Cortex of kidney (tissue), 1 donor: ENCODE results near the gene FAM228B.
"Not testable (repeated sequence)": the region's sequence is repeated elsewhere in the genome, so short reads cannot be mapped to it uniquely, and the experiment has no call there.

ENCODE experiments used
- DNase-seq: peaks from one replicate; lab custom pipeline; 2025; lab: John Stamatoyannopoulos, UW

FAM228B gene

DNA sequence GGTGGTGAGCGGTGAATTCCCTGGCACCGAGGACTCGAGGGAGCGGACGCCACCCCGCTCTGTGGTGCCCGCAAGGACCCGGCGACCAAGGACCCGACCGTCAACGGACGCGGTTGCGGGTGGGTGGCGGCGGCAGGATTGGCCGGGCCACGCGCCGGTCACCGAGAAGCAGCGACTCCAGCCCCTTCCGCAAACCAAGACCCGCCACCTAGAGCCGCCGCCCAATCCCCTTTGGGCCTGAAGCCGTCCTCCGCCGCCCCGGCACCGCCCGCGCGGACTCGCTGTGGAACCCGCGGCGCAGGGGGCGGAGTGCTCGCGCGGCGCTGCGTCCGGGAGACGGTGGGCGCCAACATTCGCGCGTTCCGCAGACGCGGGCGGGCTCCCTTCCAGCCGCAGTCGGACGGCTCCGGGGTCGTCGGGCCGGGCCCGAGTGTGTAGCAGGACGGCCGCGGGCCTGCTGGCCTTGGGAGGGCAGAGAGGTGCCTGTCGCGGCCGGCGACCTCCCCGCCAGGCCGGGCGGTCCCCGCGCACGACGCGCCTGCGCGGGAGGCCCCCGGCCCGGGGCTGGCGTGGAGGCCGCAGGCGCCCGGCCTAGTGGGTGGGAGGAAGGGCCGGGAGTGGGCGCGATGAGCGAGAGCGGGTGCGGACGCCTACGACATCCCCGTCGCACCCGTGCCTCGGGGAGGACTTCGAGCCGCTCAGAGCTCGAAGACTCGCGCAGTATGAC lies at the start of gene FAM228B, which contains the start of gene PFN4:
Gene FAM228B (plus strand): TSS at position 275 of the 727 bp plus-strand sequence. CDS start 893 bp downstream, outside the sequence.
Gene PFN4 (minus strand): TSS at position 140 of the 727 bp plus-strand sequence. CDS start 799 bp downstream, outside the sequence.
- DNase-seq = no peak

DNA sequence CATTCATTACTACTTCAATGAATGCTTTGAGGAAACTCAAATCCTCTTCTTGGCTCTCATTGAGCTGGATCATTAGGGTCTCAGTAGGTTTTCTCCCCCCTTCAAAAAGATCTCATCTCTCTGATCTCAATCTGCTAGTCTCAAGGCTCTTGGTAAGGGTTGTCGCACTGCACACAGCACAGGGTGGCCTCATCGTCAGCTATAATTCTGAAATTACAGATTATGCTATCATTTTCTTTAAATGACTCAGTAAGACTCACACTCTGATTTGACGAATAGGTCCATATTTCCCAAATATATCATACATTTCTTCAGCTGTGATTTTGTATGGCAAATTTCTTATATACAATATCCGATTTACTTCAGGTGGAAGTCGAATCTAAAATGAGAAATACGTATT lies 49.5 kb upstream of the FAM228B start:
- no peak for DNase-seq

DNA sequence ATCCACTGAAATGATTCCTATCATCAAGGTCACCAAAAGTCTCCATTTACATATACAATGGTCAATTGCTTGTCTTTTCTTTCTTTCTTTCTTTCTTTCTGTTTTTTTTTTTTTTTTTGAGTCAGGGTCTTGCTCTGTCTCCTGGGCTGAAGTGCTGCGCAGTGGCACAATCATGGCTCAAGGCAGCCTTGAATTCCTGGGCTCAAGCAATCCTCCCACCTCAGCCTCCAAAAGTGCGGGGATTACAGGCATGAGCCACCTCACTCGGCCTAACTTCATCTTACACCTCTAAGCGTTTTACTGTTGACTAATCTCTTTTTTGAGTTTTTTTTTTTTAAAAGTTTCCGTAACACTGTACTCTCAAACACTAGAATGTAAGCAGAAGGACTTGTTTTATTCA lies 48.0 kb upstream of the FAM228B start:
- no peak for DNase-seq

DNA sequence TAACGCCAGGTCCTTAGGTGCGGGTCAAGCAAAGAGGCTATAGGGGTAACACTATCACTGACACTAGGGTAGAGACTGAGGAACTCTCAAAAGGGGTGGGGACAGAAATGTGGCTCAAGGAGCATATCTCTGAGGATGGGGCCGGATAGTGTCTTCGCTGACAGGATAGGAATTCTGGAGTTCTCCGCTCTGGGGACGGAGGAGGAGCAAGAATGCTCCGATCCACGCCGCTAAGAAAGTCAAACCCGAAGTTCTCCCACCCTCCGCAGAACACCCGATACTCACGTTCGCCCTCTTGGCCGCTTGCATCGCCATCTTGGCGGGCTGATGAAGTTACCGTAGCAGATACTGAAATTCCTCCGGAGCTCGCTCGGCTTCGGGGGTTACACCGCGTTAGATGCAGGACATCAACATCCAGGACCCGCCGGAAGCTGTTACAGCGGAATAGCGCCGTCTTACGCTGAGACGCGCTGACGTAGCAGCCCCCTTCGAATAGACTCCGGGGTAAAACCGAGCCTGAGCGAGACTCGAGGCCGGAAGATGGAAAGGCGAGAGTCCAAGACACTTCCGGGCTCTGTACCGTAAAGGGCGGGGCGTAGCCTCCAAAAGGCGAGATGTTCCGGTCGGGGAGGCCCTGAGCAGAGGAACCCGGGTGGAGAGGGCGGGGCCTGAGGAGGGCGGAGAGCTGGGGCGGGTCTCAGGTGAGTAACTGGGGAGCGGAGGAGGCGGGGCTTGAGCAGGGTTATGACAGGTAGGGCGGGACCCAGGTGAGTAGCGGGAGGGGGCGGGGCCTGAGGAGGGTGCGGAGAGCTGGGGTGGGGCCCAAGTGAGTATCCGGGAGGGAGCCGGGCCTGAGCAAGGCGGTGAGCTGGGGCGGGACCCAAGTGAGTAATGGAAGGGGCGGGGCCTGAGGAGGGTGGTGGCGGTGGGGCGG lies 47.1 kb upstream of the FAM228B start, which contains the start of gene SF3B6:
Gene SF3B6 (minus strand): TSS at position 412 of the 934 bp plus-strand sequence. CDS start 97 bp downstream, at position 315.
- peak; percentile 35 for DNase-seq

DNA sequence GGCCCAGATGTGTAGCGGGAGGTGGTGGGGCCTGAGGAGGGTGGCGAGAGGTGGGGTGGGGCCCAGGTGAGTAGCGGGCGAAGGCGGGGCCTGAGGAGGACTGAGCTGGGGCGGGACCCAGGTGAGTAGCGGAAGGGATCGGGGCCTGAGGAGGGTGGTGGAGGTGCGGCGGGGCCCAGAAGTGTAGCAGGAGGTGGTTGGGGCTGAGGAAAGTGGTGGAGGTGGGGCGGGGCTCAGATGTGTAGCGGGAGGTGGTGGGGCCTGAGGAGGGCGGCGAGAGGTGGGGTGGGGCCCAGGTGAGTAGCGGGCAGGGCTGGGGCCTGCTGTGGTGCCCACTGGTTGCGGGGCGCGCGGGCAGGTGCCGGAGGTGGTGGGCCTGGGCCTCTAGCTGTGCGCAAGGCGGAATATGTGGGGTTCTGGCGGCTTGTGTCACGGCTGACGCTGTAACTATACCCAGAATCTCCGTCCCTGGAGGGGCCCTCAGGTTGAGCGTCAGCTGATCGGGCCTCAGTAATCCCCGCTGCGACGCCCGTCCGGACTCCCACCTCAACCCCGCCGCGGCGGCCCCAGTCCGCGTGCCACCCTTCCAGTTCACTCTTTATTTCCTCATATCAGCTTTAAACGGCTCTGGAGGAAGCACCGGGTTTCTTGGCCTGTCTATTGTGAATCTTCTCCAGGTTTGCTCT lies 46.3 kb upstream of the FAM228B start:
- no peak for DNase-seq

DNA sequence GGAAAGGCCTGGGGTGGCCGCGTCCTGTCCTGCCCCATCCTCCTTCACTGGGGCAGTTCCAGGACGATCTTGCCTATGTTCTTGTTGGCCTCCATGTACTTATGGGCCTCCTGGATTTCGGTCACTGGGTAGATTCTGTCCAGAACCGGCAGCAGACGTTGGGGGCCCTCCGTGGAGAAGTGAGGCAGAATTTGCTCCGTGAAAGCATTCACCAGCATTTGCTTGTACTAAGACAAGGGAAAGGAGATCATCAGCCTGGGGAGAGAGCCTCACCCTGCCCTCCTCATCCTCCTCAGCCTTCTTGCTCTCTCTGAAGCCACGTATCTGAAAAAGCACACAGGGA lies 45.8 kb upstream of the FAM228B start:
- no peak for DNase-seq

DNA sequence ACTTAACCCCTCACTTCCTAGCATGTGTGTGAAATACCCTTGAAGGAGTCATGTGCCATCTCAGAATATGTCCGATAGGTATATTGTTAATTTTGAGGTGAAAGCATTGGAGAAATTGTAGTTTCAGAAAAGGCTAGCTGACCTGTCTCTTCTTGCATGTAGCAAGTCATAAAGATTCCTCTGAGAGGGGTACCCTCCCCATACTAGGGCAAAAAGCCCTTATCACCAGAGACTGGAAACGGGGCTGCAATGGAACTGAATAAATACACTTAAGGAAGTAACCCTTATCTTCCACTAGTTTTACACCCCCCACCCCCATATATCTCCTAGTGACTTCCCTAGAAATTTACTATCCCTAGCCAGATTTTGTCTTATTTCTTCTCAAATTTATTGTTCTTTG lies 45.4 kb upstream of the FAM228B start:
- no peak for DNase-seq

DNA sequence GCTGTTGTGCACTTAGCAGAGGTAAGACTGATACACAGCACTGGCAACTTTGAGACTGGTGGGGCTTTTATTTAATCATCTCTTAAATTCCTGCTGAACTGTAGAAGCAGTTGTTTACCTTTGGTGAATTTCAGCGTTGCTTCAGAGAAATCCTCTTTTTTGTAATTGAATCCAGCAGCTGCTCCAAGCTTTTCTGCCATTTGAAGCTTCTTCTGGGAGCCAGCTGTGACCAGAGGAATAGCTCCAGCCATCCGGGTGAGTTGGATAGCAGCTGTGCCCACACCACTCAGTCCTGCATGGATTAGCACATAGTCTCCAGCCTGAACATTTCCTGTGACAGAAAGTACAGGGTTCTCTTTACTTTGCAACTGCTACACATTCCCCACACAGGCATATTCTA lies 42.6 kb upstream of the FAM228B start:
- DNase-seq = no peak

DNA sequence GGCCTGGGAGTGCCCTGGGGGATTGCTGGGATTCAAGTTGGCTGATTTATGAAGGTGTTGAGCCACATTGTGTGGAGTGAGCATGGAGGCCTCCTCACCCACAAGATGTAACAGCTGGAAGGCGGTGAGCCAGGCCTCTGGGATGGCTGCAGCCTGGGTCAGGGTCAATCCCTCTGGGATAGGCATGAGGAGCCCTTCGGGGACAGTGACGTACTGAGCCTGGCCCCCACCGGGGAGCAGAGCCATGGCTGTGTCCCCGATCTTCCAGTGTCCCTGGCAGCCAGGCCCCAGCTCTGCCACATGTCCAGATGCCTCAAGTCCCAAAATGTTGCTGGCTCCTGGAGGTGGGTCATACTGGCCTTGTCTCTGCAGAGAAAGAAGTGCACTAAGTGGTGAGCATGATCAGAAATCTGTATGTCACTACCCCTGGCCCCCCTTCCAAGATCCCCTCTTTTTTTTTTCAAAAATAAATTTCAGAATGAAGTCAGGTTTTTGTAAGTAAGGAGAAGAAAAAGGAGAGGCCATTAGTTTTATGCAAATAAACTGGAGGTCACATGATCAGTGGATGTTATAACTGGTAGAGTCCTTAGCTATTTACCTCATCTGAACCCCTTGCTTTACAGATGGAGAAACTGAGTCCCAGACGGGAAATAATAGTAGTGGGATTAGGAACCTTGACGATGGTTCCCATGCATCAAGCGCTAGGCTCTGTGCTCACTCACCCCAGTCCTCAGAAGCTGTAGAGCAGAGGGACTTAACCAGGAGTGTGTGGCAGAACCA lies 40.3 kb upstream of the FAM228B start:
- no peak for DNase-seq

DNA sequence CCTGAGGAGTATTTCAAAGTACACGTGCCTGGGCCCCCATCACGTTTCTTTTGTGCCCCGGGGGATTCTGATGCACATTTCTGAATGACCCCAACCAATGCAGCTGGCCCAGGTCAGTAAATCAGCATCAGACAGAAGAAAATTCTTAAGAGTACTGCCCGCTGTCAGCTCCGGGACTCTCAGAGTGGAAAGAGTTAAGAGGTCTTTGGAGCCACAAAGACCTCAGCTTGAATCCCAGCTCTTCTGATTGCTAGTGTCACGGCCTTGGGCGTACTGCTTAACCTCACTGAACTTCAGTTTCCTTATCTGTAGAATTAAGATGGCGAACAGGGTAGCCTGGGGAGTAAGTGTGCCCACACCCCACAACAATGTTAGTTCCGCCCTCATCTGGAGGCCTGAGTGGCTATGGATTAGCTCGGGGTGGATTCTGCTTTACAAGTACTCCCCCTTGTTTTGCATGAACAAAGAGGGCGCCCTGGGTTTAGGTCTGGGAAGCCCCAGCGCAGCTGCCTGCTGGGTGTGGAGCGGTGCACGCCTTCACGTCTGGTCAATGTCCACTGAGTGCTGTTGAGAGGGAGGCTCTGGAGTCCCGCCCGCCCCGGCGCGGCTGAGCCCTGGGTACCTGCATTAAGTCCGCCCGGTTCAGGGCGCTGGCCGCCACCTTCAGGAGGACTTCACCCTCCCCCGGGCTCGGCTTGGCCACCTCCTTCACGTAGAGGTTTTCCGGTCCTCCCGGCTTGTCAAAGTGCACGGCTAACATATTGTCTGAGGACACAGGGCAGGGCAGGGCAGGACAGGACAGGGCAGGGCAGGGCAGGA lies 39.5 kb upstream of the FAM228B start:
- DNase-seq = peak; percentile 61

DNA sequence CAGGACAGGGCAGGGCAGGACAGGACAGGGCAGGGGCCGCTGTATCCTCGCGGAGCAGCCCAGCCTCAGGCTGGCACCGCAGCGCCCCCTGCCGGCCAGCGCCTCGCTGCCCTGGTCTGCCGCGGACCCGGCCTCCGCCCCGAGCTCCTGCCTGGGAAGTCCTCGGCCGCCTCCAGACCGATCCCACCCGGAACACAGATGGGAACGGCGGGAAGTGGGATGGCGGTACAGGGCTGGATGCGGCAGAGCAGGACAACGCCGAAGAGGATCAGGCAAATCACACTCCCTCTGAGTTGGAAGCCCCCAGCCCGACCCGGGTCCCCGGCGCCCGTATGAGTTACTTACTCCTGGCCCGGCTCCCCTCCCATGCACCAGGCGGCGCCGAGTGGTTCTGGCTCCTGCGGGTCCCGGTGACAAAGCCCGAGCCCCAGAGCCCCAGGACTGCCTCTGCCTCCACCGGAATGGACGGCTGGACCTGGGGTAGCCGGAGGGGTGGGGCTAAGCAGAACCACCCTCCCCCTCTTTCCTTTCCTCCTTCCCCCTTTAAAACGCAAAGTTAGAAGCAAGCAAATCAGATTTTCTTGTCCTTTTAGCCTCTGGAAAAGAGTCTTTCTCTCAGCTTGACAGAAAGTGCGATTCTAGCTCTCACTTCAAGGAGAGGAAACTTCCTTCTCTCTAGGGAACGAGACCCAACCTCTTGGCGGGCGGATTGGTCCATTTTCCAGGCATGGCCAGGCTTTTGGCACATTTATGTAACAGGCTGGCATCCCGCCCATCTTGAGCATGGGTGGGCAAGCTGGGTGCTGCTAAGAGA lies 38.7 kb upstream of the FAM228B start, which contains the start of gene TP53I3:
Gene TP53I3 (minus strand): TSS at position 449 of the 814 bp plus-strand sequence. CDS start 508 bp downstream, outside the sequence.
- no peak for DNase-seq

DNA sequence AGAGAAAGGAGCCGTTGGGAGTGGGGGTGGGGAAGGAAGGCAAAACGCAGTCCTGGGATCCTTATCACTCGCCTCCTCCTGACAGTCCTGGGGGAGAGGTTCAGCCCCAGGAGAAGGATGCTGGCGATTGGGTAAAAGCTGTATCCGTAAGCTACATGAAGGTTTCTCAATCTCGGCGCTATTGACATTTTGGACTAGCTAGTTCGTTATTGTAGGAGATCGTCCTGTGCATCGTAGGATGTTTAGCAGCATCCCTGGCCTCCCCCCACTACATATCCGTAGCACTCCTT lies 38.1 kb upstream of the FAM228B start:
- DNase-seq = no peak

DNA sequence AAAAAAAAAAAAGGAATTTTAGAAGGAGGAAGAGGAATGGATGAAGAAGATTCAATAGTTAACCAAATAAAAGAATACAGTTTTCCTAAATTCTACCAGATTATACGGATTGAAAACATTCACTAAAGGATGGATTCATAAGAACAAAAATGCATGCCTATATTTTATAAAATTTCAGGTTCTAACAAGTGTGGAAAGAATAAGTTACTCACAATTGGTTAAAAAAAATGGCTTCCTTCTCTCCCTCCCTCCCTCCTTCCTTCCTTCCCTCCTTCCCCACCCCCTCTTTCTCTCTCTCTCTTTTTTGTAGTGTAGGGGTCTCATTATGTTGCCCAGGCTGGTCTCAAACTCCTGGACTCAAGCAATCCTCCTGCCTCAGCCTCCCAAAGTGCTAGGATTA lies 37.0 kb upstream of the FAM228B start:
- DNase-seq = no peak

DNA sequence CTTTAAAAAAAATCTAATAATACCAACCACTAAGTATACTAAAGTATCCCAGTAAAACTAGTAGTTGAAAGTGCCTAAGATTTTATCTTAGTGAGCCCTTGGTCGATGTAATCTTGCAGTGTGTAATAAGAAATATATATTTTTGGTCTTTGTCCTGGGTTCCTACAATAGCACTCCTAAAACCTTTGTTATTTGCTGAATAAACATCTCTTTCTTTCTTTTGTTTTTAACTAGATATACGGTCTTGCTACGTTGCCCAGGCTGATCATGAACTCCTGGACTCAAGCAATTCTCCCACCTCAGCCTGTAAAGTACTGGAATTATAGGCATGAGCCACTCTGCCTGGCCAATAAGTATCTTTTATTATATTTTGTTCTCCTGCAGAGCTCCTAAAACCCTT lies 36.2 kb upstream of the FAM228B start:
- DNase-seq = no peak

DNA sequence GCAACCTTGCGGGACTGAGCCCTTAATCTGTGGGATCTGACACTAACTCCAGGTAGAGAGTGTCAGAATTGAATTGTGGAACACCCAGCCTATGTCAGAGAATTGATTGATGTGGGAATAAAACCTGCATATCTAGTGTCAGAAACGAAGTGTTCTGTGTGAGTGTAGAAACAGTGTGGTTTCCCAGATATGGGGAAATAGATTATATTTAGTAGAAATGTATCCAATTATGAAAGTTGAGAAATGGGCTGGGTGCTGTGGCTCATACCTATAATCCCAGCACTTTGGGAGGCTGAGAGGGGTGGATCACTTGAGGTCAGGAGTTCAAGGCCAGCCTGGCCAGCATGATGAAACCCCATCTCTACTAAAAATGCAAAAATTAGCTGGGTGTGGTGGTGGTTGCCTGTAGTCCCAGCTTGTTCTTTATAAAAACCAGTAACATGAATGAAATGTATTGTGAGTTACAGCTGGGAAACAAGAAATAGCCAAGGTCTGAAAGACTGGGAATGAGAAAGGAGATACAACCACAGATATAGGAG lies 34.4 kb upstream of the FAM228B start:
- DNase-seq = no peak

DNA sequence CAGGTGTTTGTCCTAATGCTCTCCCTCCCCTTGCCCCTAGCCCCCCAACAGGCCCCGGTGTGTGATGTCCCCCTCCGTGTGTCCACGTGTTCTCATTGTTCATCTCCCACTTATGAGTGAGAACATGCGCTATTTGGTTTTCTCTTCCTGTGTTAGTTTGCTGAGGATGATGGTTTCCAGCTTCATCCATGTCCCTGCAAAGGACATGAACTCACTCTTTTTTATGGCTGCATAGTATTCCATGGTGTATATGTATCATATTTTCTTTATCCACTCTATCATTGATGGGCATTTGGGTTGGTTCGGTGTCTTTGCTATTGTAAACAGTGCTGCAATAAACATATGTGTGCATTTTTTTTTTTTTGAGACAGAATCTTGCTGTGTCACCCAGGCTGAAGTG lies 30.0 kb upstream of the FAM228B start:
- DNase-seq = not testable (repeated sequence)

DNA sequence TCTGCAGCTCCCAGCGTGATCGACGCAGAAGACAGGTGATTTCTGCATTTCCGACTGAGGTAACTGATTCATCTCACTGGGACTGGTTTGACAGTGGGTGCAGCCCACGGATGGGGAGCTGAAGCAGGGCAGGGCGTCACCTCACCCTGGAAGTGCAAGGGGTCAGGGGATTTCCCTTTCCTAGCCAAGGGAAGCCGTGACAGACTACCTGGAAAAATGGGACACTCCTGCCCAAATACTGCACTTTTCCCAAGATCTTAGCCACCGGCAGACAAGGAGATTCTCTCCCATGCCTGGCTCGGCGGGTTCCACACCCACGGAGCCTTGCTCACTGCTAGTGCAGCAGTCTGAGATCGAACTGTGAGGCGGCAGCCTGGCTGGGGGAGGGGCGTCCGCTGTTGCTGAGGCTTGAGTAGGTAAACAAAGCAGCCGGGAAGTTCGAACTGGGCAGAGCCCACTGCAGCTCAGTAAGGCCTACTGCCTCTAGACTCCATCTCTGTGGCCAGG lies 28.0 kb upstream of the FAM228B start:
- DNase-seq = not testable (repeated sequence)

DNA sequence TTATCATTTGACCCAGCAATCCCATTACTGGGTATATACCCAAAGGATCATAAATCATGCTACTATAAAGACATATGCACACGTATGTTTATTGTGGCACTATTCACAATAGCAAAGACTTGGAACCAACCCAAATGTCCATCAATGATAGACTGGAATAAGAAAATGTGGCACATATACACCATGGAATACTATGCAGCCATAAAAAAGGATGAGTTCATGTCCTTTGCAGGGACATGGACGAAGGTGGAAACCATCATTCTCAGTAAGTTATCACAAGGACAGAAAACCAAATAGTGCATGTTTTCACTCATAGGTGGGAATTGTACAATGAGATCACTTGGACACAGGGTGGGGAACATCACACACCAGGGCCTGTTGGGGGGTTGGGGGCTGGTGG lies 22.5 kb upstream of the FAM228B start:
- DNase-seq = not testable (repeated sequence)

DNA sequence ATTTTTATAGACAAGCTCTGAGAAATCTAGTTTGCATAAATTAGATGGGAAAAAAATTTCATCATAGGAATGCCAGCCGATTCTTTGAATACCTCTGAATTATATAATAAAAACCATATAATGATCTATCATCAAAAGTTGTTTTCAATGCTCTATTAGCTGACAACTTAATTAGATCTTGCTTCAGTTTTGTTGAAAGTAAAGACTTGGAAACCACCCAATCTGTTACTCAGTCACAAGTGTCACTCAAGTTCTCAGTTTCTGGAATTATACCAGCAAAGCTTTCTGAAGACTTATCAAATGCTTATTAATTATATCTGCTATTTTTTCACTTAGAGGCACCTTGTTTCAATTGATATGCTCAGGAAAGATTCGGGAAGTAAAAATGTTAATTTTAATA lies 21.3 kb upstream of the FAM228B start:
- DNase-seq = no peak
